GM21528 (cell line): Measurements from ENCODE around the gene CCDC33.

Experiments
- ATAC-seq: cut with Tn5 transposase; IDR thresholded peaks from one replicate; pipeline ENCODE4 v1.9.1; 2021; ENCODE audit warnings: mild to moderate bottlenecking, moderate library complexity; ENCODE audit not compliant: unreplicated experiment, low FRiP score

CCDC33 gene

GRCh38 chr15:74374648-74375302, 138.6 kb downstream of the CCDC33 start:
- ATAC-seq: peak; percentile 3

GRCh38 chr15:74375303-74375693, 139.2 kb downstream of the CCDC33 start:
- ATAC-seq: no peak

GRCh38 chr15:74376226-74376625, 140.1 kb downstream of the CCDC33 start:
- ATAC-seq: no peak

GRCh38 chr15:74376825-74377581, 140.9 kb downstream of the CCDC33 start:
- ATAC-seq: no peak

GRCh38 chr15:74377831-74378766, 142.0 kb downstream of the CCDC33 start:
- ATAC-seq: no peak

GRCh38 chr15:74378848-74379247, 142.7 kb downstream of the CCDC33 start:
- no peak for ATAC-seq

- no peak for ATAC-seq
Measured at GRCh38 chr15:74380361-74381189, 144.4 kb downstream of the CCDC33 start.

- no peak for ATAC-seq
Measured at GRCh38 chr15:74381190-74381453, 145.0 kb downstream of the CCDC33 start.

GRCh38 chr15:74381481-74381880, 145.4 kb downstream of the CCDC33 start:
- no peak for ATAC-seq

- peak; percentile 32 for ATAC-seq
Measured at GRCh38 chr15:74382004-74382816, 146.1 kb downstream of the CCDC33 start.

GRCh38 chr15:74383286-74383685, 147.2 kb downstream of the CCDC33 start:
- ATAC-seq: no peak

- peak; percentile 47 for ATAC-seq
Measured at GRCh38 chr15:74383695-74384565, 147.8 kb downstream of the CCDC33 start.

GRCh38 chr15:74384566-74384880, 148.4 kb downstream of the CCDC33 start:
- peak; percentile 3 for ATAC-seq

- peak; percentile 60 for ATAC-seq
Measured at GRCh38 chr15:74384881-74385643, 148.9 kb downstream of the CCDC33 start.

GRCh38 chr15:74385733-74386132, 149.6 kb downstream of the CCDC33 start:
- ATAC-seq: no peak
